Gastrocnemius medialis (tissue), 4 donors: ENCODE measurements around the gene SMAD6.

Experiments
- POLR2A ChIP-seq, 2 donors: fragments of 450-650 bp; IDR thresholded peaks; one replicate each; pipeline ENCODE4 v1.6.1; 2017; ENCODE audit warnings: antibody characterized with exemption in 2 of 2, mild to moderate bottlenecking in 2 of 2, moderate library complexity in 2 of 2
- TF ChIP-seq, protein P1 (sequence below), 5 experiments: fragments of 450-650 bp in 3 of 5; fragments of 200-600 bp in 2 of 5; sonication (generic) in 2 of 5; IDR thresholded peaks in 4 of 5; conservative IDR thresholded peaks in 1 of 5; 1 replicate in 4 of 5; 2 replicates in 1 of 5; pipeline ENCODE4 v1.5.1; 2016 to 2019; ENCODE audit warnings: antibody characterized with exemption in 5 of 5, mild to moderate bottlenecking in 3 of 5, moderate library complexity in 3 of 5

DNA sequence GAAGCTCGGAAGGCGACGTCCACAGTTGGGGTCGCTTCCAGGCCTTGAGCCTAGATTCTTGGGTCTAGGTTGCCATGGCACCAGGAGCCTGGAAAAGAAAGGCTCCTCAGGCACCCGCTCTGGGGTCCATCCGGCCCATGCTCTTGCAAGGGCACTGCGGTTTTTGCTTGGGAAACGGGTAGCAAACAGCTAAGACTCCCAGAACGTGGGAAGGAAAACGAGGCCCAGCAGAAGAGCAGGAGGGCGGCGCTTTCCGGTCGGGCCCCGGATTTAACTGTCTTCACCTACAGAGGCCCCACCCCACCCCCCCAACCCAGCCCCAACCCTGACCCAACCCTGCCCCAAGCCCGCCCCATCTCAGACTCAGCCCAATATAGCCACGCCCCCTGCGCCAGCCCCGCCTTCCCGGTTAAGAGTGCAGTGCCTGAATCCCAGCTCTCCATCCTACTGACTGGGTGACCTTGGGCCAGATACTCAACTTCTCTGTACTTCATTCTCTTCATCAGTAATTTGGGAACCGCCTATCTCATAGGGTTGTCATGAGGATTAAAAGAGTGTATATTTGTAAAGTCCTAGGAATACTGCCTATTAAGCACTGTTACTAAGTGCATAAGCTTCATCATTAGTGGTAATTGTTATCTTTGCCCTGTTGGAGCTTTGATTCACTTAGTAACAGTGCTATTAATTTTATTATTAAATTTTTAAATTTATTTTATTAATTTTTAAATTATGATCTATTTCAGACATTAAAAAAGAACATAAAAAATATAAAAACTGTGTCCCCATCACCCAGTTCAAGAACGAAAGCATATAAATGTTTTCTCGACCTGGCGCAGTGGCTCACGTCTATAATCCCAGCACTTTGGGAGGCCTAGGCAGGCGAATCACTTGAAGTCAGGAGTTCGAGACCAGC, 28.4 kb upstream of the SMAD6 start:
- TF ChIP-seq, protein P1, sequence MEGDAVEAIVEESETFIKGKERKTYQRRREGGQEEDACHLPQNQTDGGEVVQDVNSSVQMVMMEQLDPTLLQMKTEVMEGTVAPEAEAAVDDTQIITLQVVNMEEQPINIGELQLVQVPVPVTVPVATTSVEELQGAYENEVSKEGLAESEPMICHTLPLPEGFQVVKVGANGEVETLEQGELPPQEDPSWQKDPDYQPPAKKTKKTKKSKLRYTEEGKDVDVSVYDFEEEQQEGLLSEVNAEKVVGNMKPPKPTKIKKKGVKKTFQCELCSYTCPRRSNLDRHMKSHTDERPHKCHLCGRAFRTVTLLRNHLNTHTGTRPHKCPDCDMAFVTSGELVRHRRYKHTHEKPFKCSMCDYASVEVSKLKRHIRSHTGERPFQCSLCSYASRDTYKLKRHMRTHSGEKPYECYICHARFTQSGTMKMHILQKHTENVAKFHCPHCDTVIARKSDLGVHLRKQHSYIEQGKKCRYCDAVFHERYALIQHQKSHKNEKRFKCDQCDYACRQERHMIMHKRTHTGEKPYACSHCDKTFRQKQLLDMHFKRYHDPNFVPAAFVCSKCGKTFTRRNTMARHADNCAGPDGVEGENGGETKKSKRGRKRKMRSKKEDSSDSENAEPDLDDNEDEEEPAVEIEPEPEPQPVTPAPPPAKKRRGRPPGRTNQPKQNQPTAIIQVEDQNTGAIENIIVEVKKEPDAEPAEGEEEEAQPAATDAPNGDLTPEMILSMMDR (IDR thresholded peaks at IDR 0.05 in 4 of 5, conservative IDR thresholded peaks at IDR 0.05 in 1 of 5) = no peak
- no peak for TF ChIP-seq POLR2A (IDR thresholded peaks at IDR 0.05)
